ENCODE measurements around the gene GRAMD4.

Gene GRAMD4

DNA sequence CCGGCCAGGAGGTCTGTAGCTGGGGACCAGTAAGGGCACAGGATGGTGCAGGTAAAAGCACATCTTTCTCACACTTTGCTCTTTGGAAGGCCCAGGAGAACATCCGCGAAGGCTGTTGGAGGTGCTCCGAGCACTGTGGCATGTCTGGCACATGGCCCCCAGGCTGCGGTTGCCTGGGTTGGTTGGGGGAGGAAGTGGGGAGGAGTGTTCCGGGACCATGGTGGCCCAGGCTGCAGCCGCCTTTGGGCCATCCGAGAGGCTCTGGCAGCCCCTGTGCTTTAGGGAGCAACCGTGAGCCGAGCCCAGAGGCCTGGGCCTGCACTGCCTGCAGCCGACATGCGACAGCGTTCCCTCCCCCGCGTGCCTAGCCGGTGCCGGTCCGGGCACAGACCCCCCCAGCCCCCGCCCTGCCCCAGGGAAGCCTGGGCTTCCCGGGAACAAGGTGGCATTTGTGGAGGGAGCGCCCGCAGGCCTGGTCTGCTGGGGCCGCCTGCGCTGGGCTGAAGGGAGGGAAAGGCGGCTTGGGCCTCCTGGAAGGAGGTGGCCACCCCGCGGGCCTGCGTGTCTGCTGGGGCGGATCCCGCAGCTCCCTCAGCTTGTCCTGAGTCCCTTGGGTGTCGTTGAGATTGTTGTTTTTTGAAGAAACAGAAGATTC is 57.9 kb downstream of the GRAMD4 start:
- no peaks in the 10 kb centered on the region for H3K36me3 ChIP-seq (ENCODE audit: control insufficient read depth, insufficient read depth, low read length)

GRCh38 chr22:46678785-46679700 is 58.9 kb downstream of the GRAMD4 start:
- Histone ChIP-seq H3K27ac (ENCODE audit: insufficient read depth, low read length, poor library complexity, severe bottlenecking) (no peak overlapping the region), H3K9me3 (ENCODE audit: control insufficient read depth, low read length) (no peaks in the 10 kb centered on the region), H3K4me3 (ENCODE audit: insufficient read depth, low read depth, low read length, poor library complexity, severe bottlenecking) (no peak overlapping the region), H3K27me3 (replicated peaks; ENCODE audit: control insufficient read depth, insufficient read depth, low read length, poor library complexity, severe bottlenecking) (no peaks in the 10 kb centered on the region), H3K4me1 (ENCODE audit: control insufficient read depth, insufficient read depth, low read length, poor library complexity, severe bottlenecking) (peaks cover 9% of the 10 kb centered on the region), H3K36me3 (ENCODE audit: control insufficient read depth, insufficient read depth, low read length) (peaks cover under 1% of the 10 kb centered on the region)
- DNase-seq, result no peak

More for the DNA sequence above, 57.9 kb downstream of the GRAMD4 start:
- H3K27ac ChIP-seq (ENCODE audit: insufficient read depth, low read length, poor library complexity, severe bottlenecking), result no peak overlapping the region
- no peak overlapping the region for H3K4me3 ChIP-seq (ENCODE audit: insufficient read depth, low read depth, low read length, poor library complexity, severe bottlenecking)
- no peak for DNase-seq
- peaks cover 16% of the 10 kb centered on the region for H3K4me1 ChIP-seq (ENCODE audit: control insufficient read depth, insufficient read depth, low read length, poor library complexity, severe bottlenecking)
- no peaks in the 10 kb centered on the region for H3K9me3 ChIP-seq (ENCODE audit: control insufficient read depth, low read length)
- no peaks in the 10 kb centered on the region for H3K27me3 ChIP-seq (replicated peaks; ENCODE audit: control insufficient read depth, insufficient read depth, low read length, poor library complexity, severe bottlenecking)

GRCh38 chr22:46679706-46680269 is 59.6 kb downstream of the GRAMD4 start:
- Histone ChIP-seq H3K27ac (ENCODE audit: insufficient read depth, low read length, poor library complexity, severe bottlenecking) (no peak overlapping the region), H3K36me3 (ENCODE audit: control insufficient read depth, insufficient read depth, low read length) (peaks cover 3% of the 10 kb centered on the region), H3K9me3 (ENCODE audit: control insufficient read depth, low read length) (no peaks in the 10 kb centered on the region), H3K4me3 (ENCODE audit: insufficient read depth, low read depth, low read length, poor library complexity, severe bottlenecking) (no peak overlapping the region), H3K27me3 (replicated peaks; ENCODE audit: control insufficient read depth, insufficient read depth, low read length, poor library complexity, severe bottlenecking) (no peaks in the 10 kb centered on the region), H3K4me1 (ENCODE audit: control insufficient read depth, insufficient read depth, low read length, poor library complexity, severe bottlenecking) (peaks cover 6% of the 10 kb centered on the region)
- DNase-seq, result no peak

DNA sequence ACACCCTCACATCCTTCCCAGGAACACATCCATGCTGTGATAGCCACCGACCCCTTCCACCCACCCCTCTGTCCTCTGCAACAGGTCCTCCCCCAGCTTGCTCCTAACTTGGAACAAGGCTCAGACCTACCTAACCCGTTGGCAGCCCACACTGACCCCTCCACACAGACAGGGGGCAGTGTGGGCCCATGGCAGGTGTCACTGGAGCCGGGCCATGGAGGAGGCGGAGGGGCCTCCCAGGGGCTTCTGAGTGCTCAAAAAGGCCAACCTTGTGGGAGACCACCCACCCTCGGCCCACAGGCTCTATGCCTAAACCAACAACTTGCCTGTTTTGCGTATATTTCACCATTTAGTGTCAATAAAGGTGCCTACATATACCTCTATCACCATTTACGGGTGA is 60.8 kb downstream of the GRAMD4 start:
- H3K36me3 ChIP-seq (ENCODE audit: control insufficient read depth, insufficient read depth, low read length), result peaks cover 6% of the 10 kb centered on the region
- no peak for DNase-seq

DNA sequence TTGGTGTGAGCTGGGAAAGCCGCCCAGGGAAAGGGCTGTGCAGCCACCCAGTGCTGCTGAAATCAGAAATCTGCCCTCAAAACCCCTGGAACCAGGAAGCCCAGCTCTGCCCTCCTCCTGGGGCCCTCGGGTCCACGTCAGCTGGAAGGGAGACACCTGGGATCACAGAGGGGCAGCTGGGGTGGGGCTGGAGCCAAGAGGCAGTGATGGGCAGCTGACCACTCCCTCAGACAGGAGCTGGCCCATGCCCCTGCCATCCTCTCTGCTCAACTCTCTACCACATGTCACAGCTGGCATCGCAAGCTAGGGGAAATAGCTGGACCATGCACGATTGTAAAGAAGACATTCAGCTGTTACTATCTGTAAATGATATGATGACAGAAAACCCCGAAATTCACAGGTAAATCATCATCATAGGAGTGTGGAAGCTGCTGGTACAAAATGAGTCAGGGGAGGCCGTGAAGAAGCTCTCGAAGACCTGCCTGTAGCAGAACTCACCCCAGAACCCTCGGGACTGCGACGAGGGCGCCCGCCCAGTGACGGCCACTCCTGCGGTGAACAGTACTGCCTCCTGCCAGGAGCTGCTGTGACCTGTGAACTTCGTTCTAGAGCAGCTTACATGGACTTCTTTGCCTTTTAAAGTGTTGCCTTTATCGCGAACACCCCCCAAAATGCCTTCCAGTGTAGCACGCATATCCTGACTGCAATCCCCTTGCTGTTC is 62.0 kb downstream of the GRAMD4 start:
- Histone ChIP-seq H3K4me3 (ENCODE audit: insufficient read depth, low read depth, low read length, poor library complexity, severe bottlenecking) (no peak overlapping the region), H3K4me1 (ENCODE audit: control insufficient read depth, insufficient read depth, low read length, poor library complexity, severe bottlenecking) (peaks cover 12% of the 10 kb centered on the region), H3K36me3 (ENCODE audit: control insufficient read depth, insufficient read depth, low read length) (peaks cover 18% of the 10 kb centered on the region), H3K27ac (ENCODE audit: insufficient read depth, low read length, poor library complexity, severe bottlenecking) (no peak overlapping the region), H3K27me3 (replicated peaks; ENCODE audit: control insufficient read depth, insufficient read depth, low read length, poor library complexity, severe bottlenecking) (no peaks in the 10 kb centered on the region), H3K9me3 (ENCODE audit: control insufficient read depth, low read length) (no peaks in the 10 kb centered on the region)
- DNase-seq, result no peak

More for the DNA sequence above, 60.8 kb downstream of the GRAMD4 start:
- peaks cover 8% of the 10 kb centered on the region for H3K4me1 ChIP-seq (ENCODE audit: control insufficient read depth, insufficient read depth, low read length, poor library complexity, severe bottlenecking)
- no peak overlapping the region for H3K4me3 ChIP-seq (ENCODE audit: insufficient read depth, low read depth, low read length, poor library complexity, severe bottlenecking)
- no peak overlapping the region for H3K27ac ChIP-seq (ENCODE audit: insufficient read depth, low read length, poor library complexity, severe bottlenecking)
- no peaks in the 10 kb centered on the region for H3K9me3 ChIP-seq (ENCODE audit: control insufficient read depth, low read length)
- H3K27me3 ChIP-seq (replicated peaks; ENCODE audit: control insufficient read depth, insufficient read depth, low read length, poor library complexity, severe bottlenecking), result no peaks in the 10 kb centered on the region

- Histone ChIP-seq H3K9me3 (ENCODE audit: control insufficient read depth, low read length) (no peaks in the 10 kb centered on the region), H3K4me1 (ENCODE audit: control insufficient read depth, insufficient read depth, low read length, poor library complexity, severe bottlenecking) (peaks cover 12% of the 10 kb centered on the region), H3K36me3 (ENCODE audit: control insufficient read depth, insufficient read depth, low read length) (peaks cover 41% of the 10 kb centered on the region), H3K27ac (ENCODE audit: insufficient read depth, low read length, poor library complexity, severe bottlenecking) (no peak overlapping the region), H3K4me3 (ENCODE audit: insufficient read depth, low read depth, low read length, poor library complexity, severe bottlenecking) (no peak overlapping the region), H3K27me3 (replicated peaks; ENCODE audit: control insufficient read depth, insufficient read depth, low read length, poor library complexity, severe bottlenecking) (no peaks in the 10 kb centered on the region)
- DNase-seq, result no peak
Observed at GRCh38 chr22:46684706-46685105, 64.5 kb downstream of the GRAMD4 start.

- H3K27ac ChIP-seq (ENCODE audit: insufficient read depth, low read length, poor library complexity, severe bottlenecking), result no peak overlapping the region
Observed at GRCh38 chr22:46686221-46687047, 66.2 kb downstream of the GRAMD4 start.

GRCh38 chr22:46687048-46687444 is 66.9 kb downstream of the GRAMD4 start:
- Histone ChIP-seq H3K27me3 (replicated peaks; ENCODE audit: control insufficient read depth, insufficient read depth, low read length, poor library complexity, severe bottlenecking) (no peaks in the 10 kb centered on the region), H3K36me3 (ENCODE audit: control insufficient read depth, insufficient read depth, low read length) (peaks cover 63% of the 10 kb centered on the region), H3K27ac (ENCODE audit: insufficient read depth, low read length, poor library complexity, severe bottlenecking) (no peak overlapping the region), H3K9me3 (ENCODE audit: control insufficient read depth, low read length) (no peaks in the 10 kb centered on the region), H3K4me3 (ENCODE audit: insufficient read depth, low read depth, low read length, poor library complexity, severe bottlenecking) (no peak overlapping the region), H3K4me1 (ENCODE audit: control insufficient read depth, insufficient read depth, low read length, poor library complexity, severe bottlenecking) (peaks cover 12% of the 10 kb centered on the region)
- DNase-seq, result no peak

More at GRCh38 chr22:46686221-46687047, 66.2 kb downstream of the GRAMD4 start:
- H3K4me1 ChIP-seq (ENCODE audit: control insufficient read depth, insufficient read depth, low read length, poor library complexity, severe bottlenecking), result peaks cover 12% of the 10 kb centered on the region
- no peaks in the 10 kb centered on the region for H3K9me3 ChIP-seq (ENCODE audit: control insufficient read depth, low read length)
- no peak overlapping the region for H3K4me3 ChIP-seq (ENCODE audit: insufficient read depth, low read depth, low read length, poor library complexity, severe bottlenecking)
- no peaks in the 10 kb centered on the region for H3K27me3 ChIP-seq (replicated peaks; ENCODE audit: control insufficient read depth, insufficient read depth, low read length, poor library complexity, severe bottlenecking)
- no peak for DNase-seq
- peaks cover 58% of the 10 kb centered on the region for H3K36me3 ChIP-seq (ENCODE audit: control insufficient read depth, insufficient read depth, low read length)

DNA sequence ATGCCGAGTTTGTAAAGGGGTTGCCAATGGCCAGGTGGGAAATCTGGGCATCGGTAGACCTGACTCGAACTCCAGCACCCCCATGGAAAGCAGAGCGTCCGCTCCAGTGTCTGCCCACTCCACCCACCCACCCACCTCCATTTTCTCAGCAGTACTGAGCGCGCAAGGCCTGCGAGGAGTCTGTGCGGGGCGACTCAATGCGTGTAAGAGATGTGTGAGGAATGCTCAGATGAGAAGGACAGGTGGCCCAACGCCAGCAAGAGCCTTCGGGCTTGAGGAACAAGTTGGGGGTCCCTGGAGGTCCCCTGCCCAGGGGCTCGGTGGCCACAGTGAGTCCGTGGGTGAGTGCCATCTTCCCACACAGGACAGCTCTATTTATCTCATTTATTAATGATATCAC is 67.3 kb downstream of the GRAMD4 start:
- Histone ChIP-seq H3K4me1 (ENCODE audit: control insufficient read depth, insufficient read depth, low read length, poor library complexity, severe bottlenecking) (peaks cover 12% of the 10 kb centered on the region), H3K4me3 (ENCODE audit: insufficient read depth, low read depth, low read length, poor library complexity, severe bottlenecking) (no peak overlapping the region), H3K9me3 (ENCODE audit: control insufficient read depth, low read length) (no peaks in the 10 kb centered on the region), H3K27me3 (replicated peaks; ENCODE audit: control insufficient read depth, insufficient read depth, low read length, poor library complexity, severe bottlenecking) (no peaks in the 10 kb centered on the region), H3K27ac (ENCODE audit: insufficient read depth, low read length, poor library complexity, severe bottlenecking) (no peak overlapping the region), H3K36me3 (ENCODE audit: control insufficient read depth, insufficient read depth, low read length) (peaks cover 63% of the 10 kb centered on the region)
- no peak for DNase-seq

All from effector memory CD4-positive, alpha-beta T cell (primary cell).